HAP-1 (cell line): ENCODE measurements around the gene LUC7L2.
A peak's percentile ranks its signal among the peaks of the same experiment; 100 is the strongest.
"Not testable (repeated sequence)": the region's sequence is repeated elsewhere in the genome, so short reads cannot be mapped to it uniquely, and the experiment has no call there.

Source experiments
- DNase-seq, 2 experiments: peaks; one replicate each; pipeline ENCODE4 v3.0.0-alpha.2; 2016 to 2020; ENCODE audit warnings: low spot score in 2 of 2
- H3K27me3 ChIP-seq: fragments of 250-450 bp; sonication (Bioruptor Pico); 2 replicates; pipeline ENCODE4 v1.5.1; 2020; ENCODE audit warnings: low read depth, mild to moderate bottlenecking, moderate library complexity
- H3K36me3 ChIP-seq: fragments of 250-450 bp; sonication (Bioruptor Pico); replicated peaks from 2 replicates; pipeline ENCODE4 v1.5.1; 2020; ENCODE audit warnings: mild to moderate bottlenecking
- H3K4me1 ChIP-seq: fragments of 250-450 bp; sonication (Bioruptor Pico); 2 replicates; pipeline ENCODE4 v1.5.1; 2020; ENCODE audit warnings: mild to moderate bottlenecking
- H3K4me3 ChIP-seq: fragments of 250-450 bp; sonication (Bioruptor Pico); 2 replicates; pipeline ENCODE4 v1.5.1; 2020; ENCODE audit warnings: mild to moderate bottlenecking, moderate library complexity
- H3K9me3 ChIP-seq: fragments of 250-450 bp; sonication (Bioruptor Pico); 2 replicates; pipeline ENCODE4 v1.5.1; 2020; ENCODE audit warnings: mild to moderate bottlenecking, moderate library complexity
- in situ Hi-C: fragments of 300-500 bp; cut with MboI; formaldehyde crosslinking; loops from 3 replicates; pipeline ENCODE4 v1.14.3; 2020; ENCODE audit warnings: low sequenced_read_pairs, inconsistent platforms, mixed read lengths

The LUC7L2 gene, protein sequence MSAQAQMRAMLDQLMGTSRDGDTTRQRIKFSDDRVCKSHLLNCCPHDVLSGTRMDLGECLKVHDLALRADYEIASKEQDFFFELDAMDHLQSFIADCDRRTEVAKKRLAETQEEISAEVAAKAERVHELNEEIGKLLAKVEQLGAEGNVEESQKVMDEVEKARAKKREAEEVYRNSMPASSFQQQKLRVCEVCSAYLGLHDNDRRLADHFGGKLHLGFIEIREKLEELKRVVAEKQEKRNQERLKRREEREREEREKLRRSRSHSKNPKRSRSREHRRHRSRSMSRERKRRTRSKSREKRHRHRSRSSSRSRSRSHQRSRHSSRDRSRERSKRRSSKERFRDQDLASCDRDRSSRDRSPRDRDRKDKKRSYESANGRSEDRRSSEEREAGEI

DNA sequence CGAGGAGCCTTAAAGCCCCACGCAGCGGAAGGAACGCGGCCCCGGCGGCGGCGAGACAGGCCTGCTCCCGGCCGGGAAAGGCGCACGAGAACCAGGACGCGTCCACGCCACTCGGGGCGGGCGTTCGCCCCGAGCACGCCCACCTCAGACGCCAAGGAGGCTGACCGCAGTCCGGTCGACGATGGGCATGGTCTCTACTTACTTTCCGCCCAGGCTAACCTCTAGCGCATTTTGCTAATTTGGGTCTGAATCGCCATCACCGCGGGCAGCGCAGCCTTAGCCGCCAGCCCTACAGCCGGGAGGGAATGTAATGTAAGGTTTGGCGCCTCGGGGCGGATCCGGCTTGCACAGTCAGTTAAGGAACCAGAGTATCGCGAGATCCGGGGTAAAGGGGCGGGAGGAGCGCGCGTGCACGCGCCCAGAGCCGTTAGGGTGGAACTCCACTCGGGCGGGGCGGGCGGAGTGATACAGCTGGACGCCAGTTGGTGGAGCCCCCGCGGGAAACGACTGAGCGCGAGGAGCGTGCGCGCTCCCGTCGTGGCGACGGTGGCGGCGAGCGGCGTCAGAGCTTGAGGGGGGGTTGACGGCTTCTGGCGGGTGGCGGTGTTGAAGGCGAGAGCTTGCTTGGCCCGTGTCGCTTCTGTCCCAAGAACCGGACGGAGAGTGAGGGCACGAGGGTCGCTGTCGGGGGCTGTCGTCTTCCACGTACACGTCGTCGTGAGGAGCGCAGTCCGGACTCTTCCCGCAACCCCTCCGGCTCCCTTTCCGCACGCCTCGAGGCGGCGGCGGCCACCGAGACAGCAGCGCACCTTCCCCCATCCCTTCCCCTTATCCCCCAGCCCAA is at the start of gene LUC7L2:
Gene LUC7L2, plus strand, starts transcription at position 529 of the 844 bp plus-strand sequence. CDS start 368 bp downstream, outside the sequence.
- H3K36me3 ChIP-seq, result peaks cover 11% of the 10 kb centered on the region
- H3K9me3 ChIP-seq, result no peaks in the 10 kb centered on the region
- H3K27me3 ChIP-seq, result no peaks in the 10 kb centered on the region
- H3K4me3 ChIP-seq, result peak within 1 kb of the TSS; percentile 81
- in situ Hi-C loops, result no loop called here
- peak; percentile 96 to 100 for DNase-seq
- peaks cover 9% of the 10 kb centered on the region for H3K4me1 ChIP-seq

DNA sequence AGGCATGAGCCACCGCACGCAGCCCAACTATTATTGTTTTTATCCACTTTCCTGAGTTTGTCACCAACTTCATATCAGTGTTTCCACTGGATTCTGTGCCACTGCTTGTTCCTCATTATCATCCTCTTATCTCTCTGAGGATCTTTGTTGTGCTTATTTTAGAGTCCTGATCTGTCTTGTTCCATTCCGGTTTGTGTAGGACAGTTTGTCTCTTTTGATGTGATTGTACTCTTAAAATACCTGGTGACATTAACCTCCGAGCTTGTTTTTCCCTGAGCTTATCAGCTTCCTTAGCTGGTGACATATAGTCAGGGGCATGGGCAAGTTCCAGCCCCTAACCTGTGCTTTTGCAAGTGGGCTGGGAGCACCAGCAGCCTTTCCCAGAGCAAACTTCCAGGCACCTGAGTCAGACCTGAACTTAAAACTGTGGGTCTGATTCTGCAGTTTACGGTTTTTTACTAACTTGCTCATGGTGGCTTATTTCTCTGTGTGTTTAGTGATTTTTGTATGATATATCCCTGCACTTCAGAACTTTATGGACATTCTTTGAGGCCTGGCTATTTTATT is 41.7 kb upstream of the LUC7L2 start:
- no peaks in the 10 kb centered on the region for H3K4me1 ChIP-seq
- DNase-seq, result no peak
- H3K27me3 ChIP-seq, result no peaks in the 10 kb centered on the region
- no peak overlapping the region for H3K4me3 ChIP-seq
- in situ Hi-C loops, result no loop called here
- H3K9me3 ChIP-seq, result no peaks in the 10 kb centered on the region
- H3K36me3 ChIP-seq, result no peaks in the 10 kb centered on the region

DNA sequence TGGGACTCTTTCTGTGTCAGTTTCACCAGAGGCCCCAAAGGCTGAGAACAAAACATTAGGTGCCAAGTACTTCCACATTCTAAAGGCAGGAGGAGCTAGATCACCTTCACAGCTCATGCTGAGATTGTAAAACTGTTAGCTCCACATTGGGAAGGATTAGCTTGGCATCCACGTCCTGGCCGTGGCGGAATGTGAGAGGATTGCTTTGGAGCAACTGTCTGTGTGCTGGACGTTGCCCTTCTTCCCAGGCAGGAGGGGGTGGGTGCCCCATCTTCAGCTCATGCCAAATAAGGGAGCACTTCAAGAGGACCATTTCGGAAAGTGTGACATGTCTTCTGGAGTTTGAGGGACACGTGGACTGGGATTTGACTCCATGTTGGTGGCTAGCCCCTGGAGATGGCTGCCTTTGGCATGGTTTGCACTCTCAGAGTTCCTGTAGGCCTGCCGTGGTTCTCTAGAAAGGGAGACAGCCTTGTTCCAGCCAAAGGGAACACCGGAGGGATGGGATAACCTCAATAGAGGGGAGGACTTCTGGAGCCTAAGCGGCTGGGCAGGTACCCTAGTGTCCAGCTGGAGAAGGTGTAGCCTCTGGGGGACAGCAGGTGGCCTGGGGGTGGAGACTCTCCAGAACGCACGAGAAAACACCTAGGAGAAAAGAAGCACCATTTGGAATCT is 38.5 kb upstream of the LUC7L2 start:
- Histone ChIP-seq H3K27me3 (no peaks in the 10 kb centered on the region), H3K4me1 (no peaks in the 10 kb centered on the region), H3K4me3 (no peak overlapping the region), H3K9me3 (no peaks in the 10 kb centered on the region), H3K36me3 (no peaks in the 10 kb centered on the region)
- DNase-seq, result peak in 1 of 2 experiments; percentile 14
- in situ Hi-C loops, result no loop called here

DNA sequence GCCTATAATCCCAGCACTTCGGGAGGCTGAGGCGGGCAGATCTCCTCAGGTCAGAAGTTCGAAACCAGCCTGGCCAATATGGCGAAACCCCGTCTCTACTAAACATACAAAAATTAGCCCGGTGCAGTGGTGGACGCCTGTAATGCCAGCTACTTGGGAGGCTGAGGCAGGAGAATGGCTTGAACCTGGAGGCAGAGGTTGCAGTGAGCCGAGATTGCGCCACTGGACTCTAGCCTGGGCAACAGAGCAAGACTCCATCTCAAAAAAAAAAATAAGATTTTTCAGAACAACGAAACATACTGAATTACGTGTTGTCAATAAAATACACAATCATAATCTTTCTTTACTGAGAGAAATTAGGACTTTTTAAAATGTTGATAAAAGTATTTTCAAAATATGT is 35.0 kb upstream of the LUC7L2 start:
- in situ Hi-C loops, H3K36me3 ChIP-seq, DNase-seq: not testable (repeated sequence)

DNA sequence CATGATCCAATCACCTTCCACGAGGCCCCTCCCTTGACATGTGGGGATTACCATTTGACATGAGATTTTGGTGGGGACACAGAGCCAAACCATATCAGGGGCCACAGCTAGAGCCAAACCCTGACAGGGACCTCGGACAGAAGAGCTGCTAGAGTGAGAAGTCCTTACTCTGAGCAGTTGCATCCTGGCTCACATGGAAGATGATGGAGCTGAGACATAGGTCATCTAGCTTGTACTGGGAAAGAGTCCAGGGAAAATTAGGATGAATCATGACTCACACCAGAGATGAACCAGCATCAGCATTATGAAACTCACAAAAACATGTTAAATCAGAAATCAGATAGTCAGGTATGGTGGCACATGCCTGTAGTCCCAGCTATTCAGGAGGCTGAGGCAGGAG is 31.3 kb upstream of the LUC7L2 start:
- Histone ChIP-seq H3K36me3 (no peaks in the 10 kb centered on the region), H3K27me3 (no peaks in the 10 kb centered on the region), H3K4me3 (no peak overlapping the region), H3K4me1 (no peaks in the 10 kb centered on the region), H3K9me3 (no peaks in the 10 kb centered on the region)
- in situ Hi-C loops, result no loop called here
- DNase-seq, result no peak

More for the DNA sequence above, 35.0 kb upstream of the LUC7L2 start:
- H3K4me1 ChIP-seq, H3K27me3 ChIP-seq, H3K9me3 ChIP-seq, H3K4me3 ChIP-seq: not testable (repeated sequence)

DNA sequence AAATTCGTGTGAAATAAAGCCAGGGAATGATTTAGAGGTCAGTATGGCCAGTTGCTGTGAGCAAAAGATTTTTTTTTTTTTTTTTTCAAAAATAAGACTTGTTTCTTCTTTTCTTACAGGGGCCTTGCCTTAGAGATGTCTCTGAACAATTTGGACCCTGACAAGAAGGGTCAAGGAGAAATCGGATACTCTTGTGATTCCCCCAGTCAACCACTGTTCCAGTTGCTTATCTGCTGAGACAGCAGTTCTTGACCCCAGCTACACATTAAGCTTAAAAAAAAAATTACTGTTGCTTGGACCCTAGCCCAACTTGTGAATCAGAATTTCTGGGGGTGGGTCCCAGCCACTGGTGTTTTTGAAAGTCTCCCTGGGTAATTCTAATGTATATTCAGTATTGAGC is 30.6 kb upstream of the LUC7L2 start:
- Histone ChIP-seq H3K36me3 (no peaks in the 10 kb centered on the region), H3K27me3 (no peaks in the 10 kb centered on the region), H3K4me3 (no peak overlapping the region), H3K4me1 (no peaks in the 10 kb centered on the region), H3K9me3 (no peaks in the 10 kb centered on the region)
- in situ Hi-C loops, result no loop called here
- no peak for DNase-seq

DNA sequence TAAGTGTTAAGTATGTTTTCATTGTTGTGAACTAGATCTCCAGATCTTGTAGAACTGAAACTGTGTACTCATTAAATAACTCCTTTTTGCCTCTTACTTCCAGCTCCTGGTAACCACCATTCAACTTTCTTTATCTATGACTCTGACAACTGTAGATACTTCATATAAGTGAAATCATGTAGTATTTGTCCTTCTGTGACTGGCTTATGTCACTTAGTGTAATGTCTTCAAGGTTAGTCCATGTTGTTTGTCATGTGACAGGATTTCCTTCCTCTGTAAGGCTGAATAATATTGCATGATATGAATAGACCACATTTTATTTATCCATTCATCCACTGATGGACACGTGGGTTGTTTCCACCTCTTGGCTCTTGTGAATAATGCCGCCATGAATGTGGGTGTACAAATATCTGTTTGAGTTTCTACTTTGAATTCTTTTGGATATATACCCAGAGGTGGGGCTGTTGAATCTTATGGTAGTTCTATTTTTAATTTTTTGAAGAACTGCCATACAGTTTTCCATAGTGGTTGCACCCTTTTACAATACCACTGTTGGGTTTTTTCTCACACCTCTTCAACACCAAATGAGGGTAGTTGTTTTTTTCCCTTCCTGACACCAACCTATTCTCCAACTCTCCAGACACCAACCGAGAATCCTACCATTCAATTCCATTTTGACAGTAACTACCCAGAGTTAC is 29.2 kb upstream of the LUC7L2 start:
- in situ Hi-C loops, result no loop called here

DNA sequence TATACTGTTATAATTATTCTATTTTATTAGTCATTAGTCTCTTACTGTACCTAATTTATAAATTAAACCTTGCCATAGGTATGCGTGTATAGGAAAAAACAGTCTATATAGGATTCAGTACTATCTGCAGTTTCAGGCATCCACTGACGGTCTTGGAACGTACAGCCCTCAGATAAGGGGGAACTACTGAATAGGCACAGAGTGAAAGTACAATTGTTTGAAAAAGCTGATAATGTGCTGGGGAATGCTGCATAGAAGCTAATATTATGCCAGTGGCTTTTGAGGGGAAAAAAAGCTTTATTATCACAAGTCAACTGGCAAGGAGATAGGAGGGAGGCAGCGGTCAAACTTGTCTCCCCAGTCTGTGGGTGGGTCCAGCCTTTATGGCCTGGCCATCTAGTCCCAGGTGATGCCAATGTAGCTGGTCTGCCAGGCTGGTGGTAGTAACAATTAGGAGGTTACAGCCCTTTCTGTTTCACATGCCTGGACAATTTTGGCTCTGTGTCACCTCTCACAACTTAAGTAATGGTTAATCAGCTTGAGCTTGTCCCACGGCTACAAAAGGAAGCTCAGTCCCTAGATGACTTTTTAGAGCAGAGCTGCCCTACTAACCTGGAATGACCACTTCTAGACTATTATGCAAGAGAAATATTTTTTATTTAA is 26.9 kb upstream of the LUC7L2 start:
- no peak for DNase-seq
- in situ Hi-C loops, result no loop called here
- Histone ChIP-seq H3K27me3 (no peaks in the 10 kb centered on the region), H3K4me3 (no peak overlapping the region), H3K36me3 (no peaks in the 10 kb centered on the region), H3K4me1 (no peaks in the 10 kb centered on the region), H3K9me3 (no peaks in the 10 kb centered on the region)

More for the DNA sequence above, 29.2 kb upstream of the LUC7L2 start:
- DNase-seq, result no peak
- no peaks in the 10 kb centered on the region for H3K36me3 ChIP-seq
- no peak overlapping the region for H3K4me3 ChIP-seq
- H3K4me1 ChIP-seq, result no peaks in the 10 kb centered on the region
- no peaks in the 10 kb centered on the region for H3K27me3 ChIP-seq
- no peaks in the 10 kb centered on the region for H3K9me3 ChIP-seq

DNA sequence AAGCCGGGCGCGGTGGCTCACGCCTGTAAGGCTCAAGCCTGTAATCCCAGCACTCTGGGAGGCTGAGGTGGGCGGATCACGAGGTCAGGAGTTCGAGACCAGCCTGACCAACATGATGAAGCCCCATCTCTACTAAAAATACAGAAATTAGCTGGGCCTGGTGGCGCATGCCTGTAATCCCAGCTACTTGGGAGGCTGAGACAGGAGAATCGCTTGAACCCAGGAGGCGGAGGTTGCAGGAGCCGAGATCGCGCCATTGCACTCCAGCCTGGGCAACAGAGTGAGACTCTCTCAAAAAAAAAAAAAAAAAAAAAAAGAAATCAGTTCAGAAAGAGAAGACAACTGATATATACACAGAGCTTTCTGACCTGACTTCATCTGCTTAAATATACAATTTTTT is 26.3 kb upstream of the LUC7L2 start:
- DNase-seq, H3K36me3 ChIP-seq, H3K4me1 ChIP-seq, H3K27me3 ChIP-seq, H3K4me3 ChIP-seq, H3K9me3 ChIP-seq, in situ Hi-C loops: not testable (repeated sequence)

DNA sequence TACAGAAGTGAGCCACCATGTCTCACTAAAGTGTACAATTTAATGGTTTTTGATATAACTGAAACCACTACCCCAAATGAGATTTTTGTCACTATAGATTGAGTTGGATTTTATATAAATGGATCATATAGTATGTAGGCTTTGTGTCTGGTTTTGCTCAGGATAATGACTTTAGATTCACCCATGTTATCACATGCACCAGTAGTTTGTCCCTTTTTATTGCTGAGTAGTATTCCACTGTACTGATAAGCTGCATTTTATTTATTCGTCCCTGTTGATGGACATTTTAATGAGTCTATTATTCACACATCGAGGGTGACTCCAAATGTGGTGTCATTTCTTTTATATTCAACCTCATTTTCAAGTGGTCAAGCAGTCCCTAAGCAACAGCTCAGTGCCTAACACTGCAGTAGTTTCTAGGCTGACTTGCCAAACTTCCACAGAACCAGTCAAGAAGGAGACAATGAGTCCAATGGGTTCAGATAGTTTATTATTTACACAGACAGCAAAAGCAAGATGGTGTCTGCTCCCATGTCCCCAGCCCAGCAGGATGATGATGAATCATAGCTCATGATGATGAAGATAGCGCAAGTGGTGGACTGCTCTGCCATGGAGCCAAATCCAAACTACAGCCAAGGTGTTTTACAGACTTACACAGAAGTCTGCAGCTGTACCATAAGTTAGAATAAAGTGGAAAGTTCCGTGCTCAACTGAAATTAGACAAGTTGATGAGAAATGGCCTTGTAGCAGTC is 25.1 kb upstream of the LUC7L2 start:
- Histone ChIP-seq H3K9me3 (peaks cover 3% of the 10 kb centered on the region), H3K36me3 (no peaks in the 10 kb centered on the region), H3K27me3 (no peaks in the 10 kb centered on the region), H3K4me3 (no peak overlapping the region), H3K4me1 (no peaks in the 10 kb centered on the region)
- DNase-seq, result no peak
- in situ Hi-C loops, result no loop called here

DNA sequence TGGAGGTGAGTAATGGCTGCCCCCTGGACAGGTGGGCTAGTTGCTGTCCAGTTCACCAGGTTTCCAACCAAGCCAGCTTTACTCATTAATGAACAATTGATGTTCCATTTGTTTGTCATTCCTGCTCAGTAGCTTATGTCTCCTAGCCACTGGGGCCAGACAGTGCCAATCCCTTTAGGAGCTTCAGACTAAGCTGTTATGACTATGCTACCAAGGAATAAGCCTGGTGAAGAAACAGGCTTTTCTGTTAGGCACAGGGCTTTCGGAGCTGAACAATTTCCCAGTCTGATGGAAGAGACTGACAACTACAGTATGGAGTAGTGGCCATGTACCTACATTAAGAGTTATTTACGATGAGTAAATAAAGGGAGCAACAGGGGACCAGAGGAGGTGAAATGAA is 20.7 kb upstream of the LUC7L2 start:
- H3K4me1 ChIP-seq, result peaks cover 7% of the 10 kb centered on the region; the same call in 1 of the 2 replicates
- peaks cover 8% of the 10 kb centered on the region for H3K9me3 ChIP-seq
- in situ Hi-C loops, result no loop called here
- H3K4me3 ChIP-seq, result no peak overlapping the region
- no peaks in the 10 kb centered on the region for H3K36me3 ChIP-seq
- H3K27me3 ChIP-seq, result no peaks in the 10 kb centered on the region
- DNase-seq, result no peak

DNA sequence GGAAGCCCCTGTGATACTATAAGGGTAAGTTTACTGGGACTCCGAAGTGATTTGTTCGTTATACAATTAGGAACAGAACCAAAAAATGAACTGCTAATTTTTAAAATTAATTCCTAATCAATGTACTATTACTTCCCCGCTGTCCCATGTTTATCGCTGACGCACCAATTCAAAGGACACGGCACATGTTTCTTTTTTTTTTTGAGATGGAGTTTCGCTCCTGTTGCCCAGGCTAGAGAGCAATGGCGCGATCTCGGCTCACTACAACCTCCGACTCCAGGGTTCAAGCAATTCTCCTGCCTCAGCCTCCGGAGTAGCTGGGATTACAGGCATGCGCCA is 20.0 kb upstream of the LUC7L2 start:
- no peak for DNase-seq
- Histone ChIP-seq H3K4me1 (peaks cover 7% of the 10 kb centered on the region; the same call in 1 of the 2 replicates), H3K27me3 (no peaks in the 10 kb centered on the region), H3K4me3 (peak overlapping the region; percentile 69), H3K36me3 (no peaks in the 10 kb centered on the region), H3K9me3 (peaks cover 8% of the 10 kb centered on the region)
- in situ Hi-C loops, result no loop called here
